Neural cell (in vitro differentiated cells): ENCODE data around the gene KIF12. TPM values are rescaled to one million over a fixed set of nuclear protein-coding genes. Genes with fewer than 3 reads are reported as not detected.

Source experiments
- H2AFZ ChIP-seq: fragments of 200-600, 300-800 bp; sonication (generic), shearing (Covaris generic); 2 replicates; pipeline ENCODE4 v1.6.0; 2014; ENCODE audit warnings: low read depth, mild to moderate bottlenecking, antibody characterized with exemption, low read length, moderate library complexity
- H3F3A ChIP-seq: fragments of 200-600 bp; shearing (Covaris generic); 2 replicates; pipeline ENCODE4 v1.6.1; 2016; ENCODE audit warnings: mild to moderate bottlenecking, moderate library complexity, mixed read lengths, antibody characterized with exemption, low read length; ENCODE audit not compliant: insufficient read depth, poor library complexity, severe bottlenecking
- H3K27ac ChIP-seq: fragments of 200-600, 300-800 bp; sonication (generic), shearing (Covaris generic); 2 replicates; pipeline ENCODE4 v1.5.1; 2014; ENCODE audit warnings: mild to moderate bottlenecking, low read length, moderate library complexity
- H3K27me3 ChIP-seq: fragments of 300-800, 200-600 bp; sonication (generic), shearing (Covaris generic); 2 replicates; pipeline ENCODE4 v1.6.0; 2014; ENCODE audit warnings: mild to moderate bottlenecking, low read depth, low read length, moderate library complexity; ENCODE audit not compliant: insufficient read depth
- H3K36me3 ChIP-seq: fragments of 300-800, 200-600 bp; sonication (generic), shearing (Covaris generic); 2 replicates; pipeline ENCODE4 v1.5.1; 2014; ENCODE audit warnings: mild to moderate bottlenecking, antibody characterized with exemption, low read length, moderate library complexity; ENCODE audit not compliant: insufficient read depth
- H3K4me2 ChIP-seq: fragments of 300-800, 200-600 bp; sonication (generic), shearing (Covaris generic); 2 replicates; pipeline ENCODE4 v1.6.0; 2014; ENCODE audit warnings: mild to moderate bottlenecking, low read length
- H3K4me3 ChIP-seq: fragments of 300-800, 200-600 bp; sonication (generic), shearing (Covaris generic); 2 replicates; pipeline ENCODE4 v1.5.1; 2014; ENCODE audit warnings: mild to moderate bottlenecking, low read length, moderate library complexity
- H3K79me2 ChIP-seq: fragments of 200-600 bp; shearing (Covaris generic); replicated peaks from 2 replicates; pipeline ENCODE4 v1.6.0; 2014; ENCODE audit warnings: mild to moderate bottlenecking, low read length, moderate library complexity; ENCODE audit not compliant: insufficient read depth
- H3K9ac ChIP-seq: fragments of 300-800, 200-600 bp; sonication (generic), shearing (Covaris generic); 2 replicates; pipeline ENCODE4 v1.6.1; 2016; ENCODE audit warnings: mild to moderate bottlenecking, low read length, mixed read lengths
- H3K9me2 ChIP-seq: fragments of 200-600 bp; shearing (Covaris generic); 2 replicates; pipeline ENCODE4 v1.6.1; 2016; ENCODE audit warnings: mild to moderate bottlenecking, low read length, mixed read lengths; ENCODE audit not compliant: insufficient read depth
- H3K9me3 ChIP-seq: fragments of 200-600, 300-800 bp; sonication (generic), shearing (Covaris generic); 2 replicates; pipeline ENCODE4 v1.6.1; 2016; ENCODE audit warnings: mild to moderate bottlenecking, mixed run types, low read length, moderate library complexity, mixed read lengths
- H4K20me1 ChIP-seq: fragments of 200-600 bp; shearing (Covaris generic); 2 replicates; pipeline ENCODE4 v1.6.1; 2016; ENCODE audit warnings: mild to moderate bottlenecking, mixed run types; ENCODE audit not compliant: insufficient read depth
- CTCF ChIP-seq: fragments of 450-650 bp; IDR thresholded peaks from 2 replicates; pipeline ENCODE4 v1.5.1; 2014; ENCODE audit warnings: antibody characterized with exemption, mild to moderate bottlenecking, moderate library complexity; ENCODE audit not compliant: poor library complexity, severe bottlenecking
- EP300 ChIP-seq: fragments of 450-650 bp; conservative IDR thresholded peaks from 2 replicates; pipeline ENCODE4 v1.6.1; 2014; ENCODE audit warnings: antibody characterized with exemption, mild to moderate bottlenecking, moderate library complexity; ENCODE audit not compliant: poor library complexity, severe bottlenecking
- EZH2 ChIP-seq: fragments of 200-600, 300-800 bp; shearing (Covaris generic), sonication (generic); IDR thresholded peaks from 2 replicates; pipeline ENCODE4 v1.6.1; 2014; ENCODE audit warnings: antibody characterized with exemption, low read length, borderline replicate concordance, mild to moderate bottlenecking; ENCODE audit not compliant: insufficient read depth, poor library complexity, severe bottlenecking
- MXI1 ChIP-seq: fragments of 450-650 bp; conservative IDR thresholded peaks from 2 replicates; pipeline ENCODE4 v1.6.1; 2014; ENCODE audit warnings: antibody characterized with exemption, mild to moderate bottlenecking; ENCODE audit not compliant: poor library complexity, severe bottlenecking
- POLR2AphosphoS5 ChIP-seq: IDR thresholded peaks from 2 replicates; pipeline ENCODE4 v1.6.1; 2012
- RAD21 ChIP-seq: fragments of 450-650 bp; conservative IDR thresholded peaks from 2 replicates; pipeline ENCODE4 v1.6.1; 2014; ENCODE audit warnings: antibody characterized with exemption, mild to moderate bottlenecking, moderate library complexity
- REST ChIP-seq: IDR thresholded peaks from 2 replicates; pipeline ENCODE4 v1.6.1; 2012; ENCODE audit warnings: borderline replicate concordance
- SMC3 ChIP-seq: fragments of 450-650 bp; conservative IDR thresholded peaks from 2 replicates; pipeline ENCODE4 v1.6.1; 2014; ENCODE audit warnings: antibody characterized with exemption, mild to moderate bottlenecking, moderate library complexity; ENCODE audit not compliant: poor library complexity
- TAF1 ChIP-seq: IDR thresholded peaks from 2 replicates; pipeline ENCODE4 v1.6.1; 2012; ENCODE audit warnings: low read depth
- polyA plus RNA-seq: library from polyadenylated mRNA; depleted of rRNA; stranded (reverse); fragments of >200 nt; gene quantifications from 2 replicates; pipeline ENCODE4 v1.2.3, GENCODE V29; 2014

Gene KIF12
- polyA plus RNA-seq, 1 donor from 2014 or later: not detected

- no peak for TF ChIP-seq EP300
- no peak for TF ChIP-seq SMC3
- TF ChIP-seq MXI1: no peak
- no peak for TF ChIP-seq POLR2AphosphoS5
- TF ChIP-seq RAD21: no peak
- TF ChIP-seq TAF1: no peak
- no peak for TF ChIP-seq CTCF
- TF ChIP-seq REST: no peak
- TF ChIP-seq EZH2: no peak
- no peaks in the 10 kb centered on the region for H3K9me2 ChIP-seq
- H3K79me2 ChIP-seq: no peaks in the 10 kb centered on the region
- H3K9ac ChIP-seq: no peak overlapping the region
- no peak overlapping the region for H2AFZ ChIP-seq
- H3K9me3 ChIP-seq: no peaks in the 10 kb centered on the region
- H3K4me3 ChIP-seq: no peak overlapping the region
- H3K27me3 ChIP-seq: no peaks in the 10 kb centered on the region
- no peaks in the 10 kb centered on the region for H3F3A ChIP-seq
- H4K20me1 ChIP-seq: no peaks in the 10 kb centered on the region
- H3K4me2 ChIP-seq: no peak overlapping the region
- no peaks in the 10 kb centered on the region for H3K36me3 ChIP-seq
- no peak overlapping the region for H3K27ac ChIP-seq
Observed at GRCh38 chr9:114123031-114123977, 24.2 kb upstream of the KIF12 start.

GRCh38 chr9:114122136-114123027, 23.3 kb upstream of the KIF12 start:
- H3K27ac ChIP-seq: no peak overlapping the region
- TF ChIP-seq RAD21: no peak
- TF ChIP-seq MXI1: no peak
- TF ChIP-seq REST: no peak
- TF ChIP-seq EZH2: no peak
- TF ChIP-seq EP300: no peak
- no peak for TF ChIP-seq CTCF
- no peak for TF ChIP-seq POLR2AphosphoS5
- no peak for TF ChIP-seq SMC3
- TF ChIP-seq TAF1: no peak
- H3K27me3 ChIP-seq: no peaks in the 10 kb centered on the region
- H3K4me2 ChIP-seq: no peak overlapping the region
- no peaks in the 10 kb centered on the region for H3K9me2 ChIP-seq
- H3K4me3 ChIP-seq: no peak overlapping the region
- no peaks in the 10 kb centered on the region for H4K20me1 ChIP-seq
- H3K9ac ChIP-seq: no peak overlapping the region
- no peaks in the 10 kb centered on the region for H3K9me3 ChIP-seq
- no peaks in the 10 kb centered on the region for H3F3A ChIP-seq
- no peak overlapping the region for H2AFZ ChIP-seq
- H3K36me3 ChIP-seq: no peaks in the 10 kb centered on the region
- H3K79me2 ChIP-seq: no peaks in the 10 kb centered on the region
